Stimulated activated CD8-positive, alpha-beta memory T cell treated with anti-CD3 and anti-CD28 coated beads, Interleukin-4, amount 100 ng/mL, for 1 hour (primary cell): ENCODE results near the gene CST9.
"Not testable (repeated sequence)": the region's sequence is repeated elsewhere in the genome, so short reads cannot be mapped to it uniquely, and the experiment has no call there.

ENCODE experiments used
- DNase-seq, 2 donors: peaks; one replicate each; pipeline ENCODE4 v3.0.0-alpha.2; 2020; ENCODE audit warnings: low read depth in 2 of 2, low spot score in 1 of 2

The CST9 gene

GRCh38 chr20:23637282-23638221, 31.8 kb upstream of the CST9 start, which contains the start of gene CST3:
TSS of gene CST3 (minus strand) at chr20:23637955. CDS start at chr20:23637862, 93 bp downstream.
- DNase-seq, result no peak

- DNase-seq, result no peak
Measured at GRCh38 chr20:23636908-23637281, 31.2 kb upstream of the CST9 start.

GRCh38 chr20:23636182-23636907, 30.6 kb upstream of the CST9 start:
- no peak for DNase-seq

GRCh38 chr20:23635768-23636090, 30.0 kb upstream of the CST9 start:
- not testable (repeated sequence) for DNase-seq

GRCh38 chr20:23634985-23635767, 29.5 kb upstream of the CST9 start:
- no peak for DNase-seq

- no peak for DNase-seq
Measured at GRCh38 chr20:23634044-23634801, 28.5 kb upstream of the CST9 start.

- DNase-seq, result no peak
Measured at GRCh38 chr20:23632711-23633573, 27.2 kb upstream of the CST9 start.

- no peak for DNase-seq
Measured at GRCh38 chr20:23631981-23632710, 26.4 kb upstream of the CST9 start.

GRCh38 chr20:23631226-23631822, 25.6 kb upstream of the CST9 start:
- no peak for DNase-seq

- DNase-seq, result no peak
Measured at GRCh38 chr20:23630392-23630849, 24.7 kb upstream of the CST9 start.

- DNase-seq, result no peak
Measured at GRCh38 chr20:23629542-23630391, 24.1 kb upstream of the CST9 start.

- DNase-seq, result no peak
Measured at GRCh38 chr20:23629017-23629541, 23.4 kb upstream of the CST9 start.

- DNase-seq, result no peak
Measured at GRCh38 chr20:23628402-23629016, 22.8 kb upstream of the CST9 start.

GRCh38 chr20:23627501-23627900, 21.8 kb upstream of the CST9 start:
- no peak for DNase-seq

- DNase-seq, result no peak
Measured at GRCh38 chr20:23626040-23626620, 20.4 kb upstream of the CST9 start.

- no peak for DNase-seq
Measured at GRCh38 chr20:23625236-23625964, 19.7 kb upstream of the CST9 start.
